ENCODE measurements around the gene GPN1.

DNA sequence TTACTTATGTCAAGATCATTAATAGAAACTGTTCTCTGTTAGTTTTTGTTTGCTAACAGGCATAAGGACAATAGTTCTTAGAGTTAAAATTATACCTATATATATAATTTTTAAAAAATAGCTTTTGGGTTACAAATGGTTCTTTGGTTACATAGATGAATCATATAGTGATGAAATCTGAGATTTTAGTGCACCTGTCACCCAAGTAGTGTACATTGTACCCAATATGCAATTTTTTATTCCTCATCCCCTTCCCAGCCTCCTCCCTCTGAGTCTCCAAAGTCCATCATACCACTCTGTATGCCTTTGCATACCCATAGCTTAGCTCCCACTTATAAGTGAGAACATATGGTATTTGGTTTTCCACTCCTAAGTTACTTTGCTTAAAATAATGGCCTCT lies 61.2 kb downstream of the GPN1 start:
- TF ChIP-seq POLR2AphosphoS5 (IDR thresholded peaks at IDR 0.05; ENCODE audit: low read depth), result no peak
- TF ChIP-seq, protein P1, sequence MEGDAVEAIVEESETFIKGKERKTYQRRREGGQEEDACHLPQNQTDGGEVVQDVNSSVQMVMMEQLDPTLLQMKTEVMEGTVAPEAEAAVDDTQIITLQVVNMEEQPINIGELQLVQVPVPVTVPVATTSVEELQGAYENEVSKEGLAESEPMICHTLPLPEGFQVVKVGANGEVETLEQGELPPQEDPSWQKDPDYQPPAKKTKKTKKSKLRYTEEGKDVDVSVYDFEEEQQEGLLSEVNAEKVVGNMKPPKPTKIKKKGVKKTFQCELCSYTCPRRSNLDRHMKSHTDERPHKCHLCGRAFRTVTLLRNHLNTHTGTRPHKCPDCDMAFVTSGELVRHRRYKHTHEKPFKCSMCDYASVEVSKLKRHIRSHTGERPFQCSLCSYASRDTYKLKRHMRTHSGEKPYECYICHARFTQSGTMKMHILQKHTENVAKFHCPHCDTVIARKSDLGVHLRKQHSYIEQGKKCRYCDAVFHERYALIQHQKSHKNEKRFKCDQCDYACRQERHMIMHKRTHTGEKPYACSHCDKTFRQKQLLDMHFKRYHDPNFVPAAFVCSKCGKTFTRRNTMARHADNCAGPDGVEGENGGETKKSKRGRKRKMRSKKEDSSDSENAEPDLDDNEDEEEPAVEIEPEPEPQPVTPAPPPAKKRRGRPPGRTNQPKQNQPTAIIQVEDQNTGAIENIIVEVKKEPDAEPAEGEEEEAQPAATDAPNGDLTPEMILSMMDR (conservative IDR thresholded peaks at IDR 0.05; ENCODE audit: low read depth in 2 of 2), result no peak
- TF ChIP-seq, protein P2, sequence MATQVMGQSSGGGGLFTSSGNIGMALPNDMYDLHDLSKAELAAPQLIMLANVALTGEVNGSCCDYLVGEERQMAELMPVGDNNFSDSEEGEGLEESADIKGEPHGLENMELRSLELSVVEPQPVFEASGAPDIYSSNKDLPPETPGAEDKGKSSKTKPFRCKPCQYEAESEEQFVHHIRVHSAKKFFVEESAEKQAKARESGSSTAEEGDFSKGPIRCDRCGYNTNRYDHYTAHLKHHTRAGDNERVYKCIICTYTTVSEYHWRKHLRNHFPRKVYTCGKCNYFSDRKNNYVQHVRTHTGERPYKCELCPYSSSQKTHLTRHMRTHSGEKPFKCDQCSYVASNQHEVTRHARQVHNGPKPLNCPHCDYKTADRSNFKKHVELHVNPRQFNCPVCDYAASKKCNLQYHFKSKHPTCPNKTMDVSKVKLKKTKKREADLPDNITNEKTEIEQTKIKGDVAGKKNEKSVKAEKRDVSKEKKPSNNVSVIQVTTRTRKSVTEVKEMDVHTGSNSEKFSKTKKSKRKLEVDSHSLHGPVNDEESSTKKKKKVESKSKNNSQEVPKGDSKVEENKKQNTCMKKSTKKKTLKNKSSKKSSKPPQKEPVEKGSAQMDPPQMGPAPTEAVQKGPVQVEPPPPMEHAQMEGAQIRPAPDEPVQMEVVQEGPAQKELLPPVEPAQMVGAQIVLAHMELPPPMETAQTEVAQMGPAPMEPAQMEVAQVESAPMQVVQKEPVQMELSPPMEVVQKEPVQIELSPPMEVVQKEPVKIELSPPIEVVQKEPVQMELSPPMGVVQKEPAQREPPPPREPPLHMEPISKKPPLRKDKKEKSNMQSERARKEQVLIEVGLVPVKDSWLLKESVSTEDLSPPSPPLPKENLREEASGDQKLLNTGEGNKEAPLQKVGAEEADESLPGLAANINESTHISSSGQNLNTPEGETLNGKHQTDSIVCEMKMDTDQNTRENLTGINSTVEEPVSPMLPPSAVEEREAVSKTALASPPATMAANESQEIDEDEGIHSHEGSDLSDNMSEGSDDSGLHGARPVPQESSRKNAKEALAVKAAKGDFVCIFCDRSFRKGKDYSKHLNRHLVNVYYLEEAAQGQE (IDR thresholded peaks at IDR 0.05; ENCODE audit: unreplicated experiment), result no peak
- no peak for TF ChIP-seq CREB1 (CRISPR knock-in tag; IDR thresholded peaks at IDR 0.05; ENCODE audit: low read depth)
- no peak for TF ChIP-seq EZH2 (IDR thresholded peaks at IDR 0.05; ENCODE audit: low read depth, unreplicated experiment)
- no peak for TF ChIP-seq EZH2phosphoT487 (IDR thresholded peaks at IDR 0.05; ENCODE audit: unreplicated experiment)
- TF ChIP-seq ZNF331 (CRISPR knock-in tag; IDR thresholded peaks at IDR 0.05; ENCODE audit: low read depth), result no peak
- no peak for TF ChIP-seq JUNB (IDR thresholded peaks at IDR 0.05; ENCODE audit: unreplicated experiment)

Data from GM23338 (cell line).